Measurements from ENCODE around the gene TNFRSF13B.

- TF ChIP-seq CTCF (IDR thresholded peaks at IDR 0.05) (no peak), POLR2AphosphoS5 (IDR thresholded peaks at IDR 0.05; ENCODE audit: low read depth, low read length) (no peak), TCF7L2 (IDR thresholded peaks at IDR 0.05; ENCODE audit: low read depth, low read length) (no peak), REST (IDR thresholded peaks at IDR 0.05; ENCODE audit: insufficient read depth in 1 of 2, low read depth in 2 of 2, low read length in 1 of 2) (no peak), SIN3A (IDR thresholded peaks at IDR 0.05; ENCODE audit: borderline replicate concordance, insufficient read depth, low read depth, low read length) (no peak)
These were observed 43.3 kb upstream of the TNFRSF13B start for GRCh38 chr17:17015230-17015629.
